Measurements from ENCODE around the gene NDOR1.

NDOR1 gene

DNA sequence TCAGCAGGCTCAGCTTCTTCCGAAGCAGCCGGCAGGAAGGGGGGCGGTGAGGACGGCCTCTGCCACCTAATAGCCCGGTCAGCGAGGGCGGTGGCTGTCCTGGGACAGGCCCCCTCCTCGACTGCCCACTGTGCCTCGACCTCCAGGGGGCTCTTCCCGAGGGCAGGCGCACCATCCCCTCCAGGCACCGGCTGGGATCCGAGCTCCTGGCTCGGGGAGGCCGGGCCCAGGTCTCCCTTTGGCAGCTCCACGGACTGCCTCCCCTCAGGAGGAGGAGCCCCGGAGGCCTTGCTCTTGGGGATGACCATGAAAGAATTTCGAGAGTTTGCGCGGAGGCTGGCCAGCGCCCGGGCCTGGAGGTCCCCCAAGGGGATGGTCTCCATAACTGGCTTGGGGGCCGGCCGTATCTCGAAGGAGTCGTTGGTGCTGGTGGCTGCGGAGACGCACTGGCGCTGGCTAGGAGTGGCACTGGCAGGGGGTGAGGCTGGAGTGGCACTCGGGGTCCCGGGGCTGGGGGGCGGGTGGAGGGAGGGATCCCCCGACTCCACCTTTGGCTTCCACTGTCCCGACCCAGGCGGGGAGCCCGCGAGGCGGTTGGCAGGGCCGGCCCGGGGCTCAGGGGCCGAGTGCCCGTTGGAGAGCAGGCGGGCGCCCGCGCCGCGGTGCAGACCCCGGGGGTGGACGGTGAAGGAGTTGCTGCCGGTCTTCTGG lies 5.9 kb upstream of the NDOR1 start:
- DNase-seq: no peak

DNA sequence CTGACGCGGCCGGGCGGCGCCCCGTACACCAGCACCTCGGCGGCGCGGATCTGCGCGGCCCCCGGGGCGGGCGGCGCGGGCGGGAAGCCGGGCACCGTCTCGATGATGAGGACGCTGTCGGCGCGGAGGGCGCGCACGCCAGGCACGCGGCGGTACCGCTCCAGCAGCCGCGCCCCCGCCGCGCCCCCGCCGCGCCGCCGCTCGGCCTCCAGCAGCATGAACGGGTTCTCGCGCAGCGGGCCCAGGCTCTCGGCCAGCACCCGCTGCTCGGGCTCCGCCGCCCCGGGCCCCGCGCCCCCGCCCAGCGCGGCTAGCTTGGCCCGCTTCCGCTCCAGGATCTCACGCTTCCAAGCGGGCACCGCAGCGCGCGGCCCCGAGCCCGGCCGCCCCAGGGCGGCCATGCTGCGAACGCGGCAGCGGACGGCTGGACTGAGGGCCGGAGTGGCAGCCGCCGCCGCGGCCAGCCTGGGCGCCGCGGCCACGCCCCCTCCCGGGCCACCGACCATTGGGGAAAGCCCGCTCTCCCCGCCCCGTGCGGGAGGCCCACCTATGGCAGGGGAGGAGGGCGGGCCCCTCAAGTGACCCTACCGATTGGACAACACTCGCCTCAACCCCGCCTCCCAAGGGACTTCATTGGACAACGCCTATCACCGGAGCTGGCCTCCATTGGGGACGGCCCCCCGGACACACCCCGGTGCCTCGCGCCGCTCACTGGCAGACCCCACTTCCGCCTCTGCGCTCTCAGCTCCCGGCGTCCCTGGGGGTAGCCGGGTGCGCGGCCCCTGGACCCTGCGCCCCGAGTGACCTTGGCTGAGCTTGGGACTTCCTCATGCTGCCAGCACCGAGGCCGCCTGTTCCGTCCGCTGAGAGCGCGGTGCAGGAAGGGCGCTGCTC lies 4.9 kb upstream of the NDOR1 start, which contains the start of gene TPRN:
Gene TPRN (minus strand): TSS at position 431 of the 894 bp plus-strand sequence. CDS start 30 bp downstream, at position 401.
- DNase-seq: peak; percentile 99

DNA sequence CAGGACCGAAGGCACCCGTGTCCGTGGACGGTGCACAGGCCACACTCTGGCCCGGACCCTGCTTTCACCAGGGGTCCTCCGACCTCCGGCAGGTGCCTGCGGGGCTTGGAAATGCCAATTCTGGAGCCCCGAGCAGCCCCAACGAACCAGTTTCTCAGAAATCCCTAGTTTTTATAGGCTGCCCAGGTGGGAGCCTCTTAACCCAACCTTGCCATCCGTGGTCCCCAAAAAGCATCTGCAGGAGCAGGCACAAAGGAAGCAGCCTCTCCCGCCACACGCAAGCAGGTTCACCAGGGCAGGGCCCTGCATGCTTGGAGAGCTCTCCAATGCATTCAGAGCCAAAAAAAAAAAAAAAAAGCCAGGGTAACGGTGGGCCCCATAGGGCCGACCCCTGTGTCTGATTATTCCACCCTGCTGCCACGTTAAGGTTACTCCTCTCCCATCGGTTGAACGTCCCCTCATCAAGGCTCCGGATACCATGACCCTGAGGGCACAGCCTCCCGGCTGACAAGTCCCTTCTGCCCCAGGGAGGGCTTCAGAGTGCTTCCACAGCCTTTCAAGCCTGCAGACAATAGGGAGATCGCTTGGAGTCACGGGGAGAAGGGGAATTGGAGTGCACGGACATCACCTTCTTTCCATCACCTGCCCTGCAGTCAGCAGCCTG lies 4.2 kb upstream of the NDOR1 start:
- DNase-seq: no peak

DNA sequence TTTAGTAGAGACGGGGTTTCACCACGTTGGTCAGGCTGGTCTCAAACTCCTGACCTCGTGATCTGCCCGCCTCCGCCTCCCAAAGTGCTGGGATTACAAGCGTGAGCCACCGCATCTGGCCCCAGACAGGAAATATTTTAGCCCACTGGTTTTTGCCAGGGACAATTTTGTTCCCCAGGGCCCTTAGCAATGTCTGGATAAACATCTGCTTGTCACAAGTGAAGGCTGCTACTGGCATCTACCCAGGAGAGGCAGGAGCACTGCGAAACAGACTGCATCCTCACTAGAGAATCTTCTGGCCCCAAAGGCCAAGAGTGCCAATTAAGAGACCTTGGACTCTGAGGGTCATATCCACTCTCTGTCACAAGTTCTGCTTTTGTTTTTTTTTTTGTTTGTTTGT lies 2.5 kb upstream of the NDOR1 start:
- DNase-seq: no peak

DNA sequence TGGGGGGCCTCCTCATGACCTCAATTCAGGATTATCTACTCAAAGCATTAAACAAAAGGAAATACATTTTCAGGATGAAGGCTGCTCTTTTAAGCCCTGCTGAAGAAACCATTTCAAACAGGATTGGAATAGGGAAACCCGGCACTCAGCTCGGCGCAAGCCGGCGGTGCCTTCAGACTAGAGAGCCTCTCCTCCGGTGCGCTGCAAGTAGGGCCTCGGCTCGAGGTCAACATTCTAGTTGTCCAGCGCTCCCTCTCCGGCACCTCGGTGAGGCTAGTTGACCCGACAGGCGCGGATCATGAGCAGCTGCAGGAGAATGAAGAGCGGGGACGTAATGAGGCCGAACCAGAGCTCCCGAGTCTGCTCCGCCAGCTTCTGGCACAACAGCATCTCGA lies 772 bp upstream of the NDOR1 start:
- DNase-seq: no peak

DNA sequence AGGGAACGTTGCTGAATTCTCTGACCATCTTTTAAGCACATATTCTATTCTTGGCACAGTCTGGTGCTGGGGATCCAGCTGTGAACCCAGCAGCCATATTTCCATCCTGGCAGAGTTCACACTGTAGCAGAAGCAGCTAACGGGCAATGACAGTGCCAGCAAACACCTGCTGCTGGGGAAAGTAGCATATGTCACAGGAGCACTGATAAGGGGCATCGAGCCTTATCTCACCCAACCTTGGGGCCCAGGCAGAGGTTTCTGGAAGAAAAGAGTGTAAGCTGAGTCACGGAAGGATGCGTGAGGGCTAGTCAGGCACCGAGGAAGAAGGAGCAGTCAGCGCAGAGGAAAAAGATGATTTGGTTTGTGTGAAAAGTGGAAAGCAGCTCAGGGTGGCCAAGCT lies 1.1 kb downstream of the NDOR1 start:
- DNase-seq: no peak

DNA sequence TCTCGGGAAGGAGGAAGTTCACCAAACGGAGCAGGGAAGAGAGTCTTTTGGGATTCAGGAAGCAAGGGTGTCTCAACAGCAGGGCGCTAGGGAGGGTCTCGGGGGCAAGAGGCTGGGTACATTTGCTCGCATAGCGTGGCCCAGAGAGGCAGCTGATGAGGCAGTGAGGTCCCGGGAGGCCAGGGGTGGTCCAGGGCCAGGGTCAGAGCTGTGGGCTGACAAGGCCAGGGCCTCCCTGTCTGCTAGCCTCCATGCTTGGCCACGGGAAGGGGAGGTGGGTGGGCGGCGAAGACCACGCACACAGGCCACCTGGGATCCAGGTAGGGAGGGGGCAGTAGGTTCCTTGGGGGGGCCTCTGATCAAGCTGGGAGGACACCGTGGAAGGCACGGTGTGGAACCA lies 6.0 kb downstream of the NDOR1 start:
- DNase-seq: no peak

DNA sequence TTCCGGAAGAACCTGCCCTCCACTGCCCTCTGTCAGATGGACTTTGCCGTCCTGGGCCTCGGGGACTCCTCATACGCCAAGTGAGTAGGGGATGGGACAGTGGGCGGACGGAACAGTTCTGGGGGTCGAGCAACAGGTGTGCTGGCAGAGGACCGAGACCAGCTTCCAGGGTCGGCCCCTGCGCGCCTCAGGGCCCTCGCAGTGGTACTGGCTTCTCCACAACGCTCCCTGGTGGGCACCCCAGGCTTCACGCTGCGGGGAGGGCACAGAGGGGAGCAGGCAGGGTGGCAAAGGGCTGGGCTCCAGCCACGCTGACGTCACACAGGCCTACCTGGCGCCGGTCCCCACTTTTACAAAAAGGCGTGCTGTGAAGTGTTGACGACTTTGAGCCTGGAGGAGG lies 7.0 kb downstream of the NDOR1 start:
- no peak for DNase-seq

DNA sequence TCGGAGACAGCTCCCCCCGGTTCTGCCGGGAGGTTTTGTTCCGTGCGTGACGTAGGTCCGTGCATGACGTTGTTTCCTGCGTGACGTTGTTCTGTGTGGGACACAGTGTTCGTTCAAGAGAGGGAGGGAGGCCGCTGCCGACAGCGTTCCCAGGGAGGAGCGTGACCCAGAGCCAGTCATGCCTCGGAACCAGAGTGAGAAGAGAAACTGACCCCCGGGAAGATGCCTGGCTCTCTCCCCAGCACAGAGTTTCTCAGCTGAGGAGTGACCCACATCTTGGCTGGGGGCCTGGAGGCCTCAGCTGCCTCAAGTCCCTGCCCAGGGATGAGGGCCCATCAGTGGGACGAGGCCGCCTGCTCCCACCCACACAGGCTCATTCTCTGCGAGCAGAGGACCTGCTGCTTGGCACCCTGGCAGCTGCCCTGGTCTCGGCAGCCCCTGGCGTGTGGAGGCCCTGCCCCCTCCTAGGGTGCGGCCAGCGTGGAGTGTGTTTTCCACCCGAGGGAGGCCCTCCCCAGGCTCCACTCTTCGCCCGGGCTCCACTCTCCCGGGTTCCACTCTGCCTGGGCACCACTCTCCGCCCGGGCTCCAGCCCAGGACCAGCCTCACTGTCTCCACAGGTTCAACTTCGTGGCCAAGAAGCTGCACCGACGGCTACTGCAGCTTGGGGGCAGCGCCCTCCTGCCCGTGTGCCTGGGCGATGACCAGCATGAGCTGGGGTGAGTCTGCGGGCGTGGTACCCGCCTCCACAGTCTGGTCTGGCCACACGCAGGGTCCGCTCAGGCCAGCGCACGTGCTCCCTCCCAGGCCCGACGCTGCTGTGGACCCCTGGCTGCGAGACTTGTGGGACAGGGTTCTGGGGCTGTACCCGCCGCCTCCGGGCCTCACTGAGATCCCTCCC lies 7.9 kb downstream of the NDOR1 start:
- DNase-seq: no peak

DNA sequence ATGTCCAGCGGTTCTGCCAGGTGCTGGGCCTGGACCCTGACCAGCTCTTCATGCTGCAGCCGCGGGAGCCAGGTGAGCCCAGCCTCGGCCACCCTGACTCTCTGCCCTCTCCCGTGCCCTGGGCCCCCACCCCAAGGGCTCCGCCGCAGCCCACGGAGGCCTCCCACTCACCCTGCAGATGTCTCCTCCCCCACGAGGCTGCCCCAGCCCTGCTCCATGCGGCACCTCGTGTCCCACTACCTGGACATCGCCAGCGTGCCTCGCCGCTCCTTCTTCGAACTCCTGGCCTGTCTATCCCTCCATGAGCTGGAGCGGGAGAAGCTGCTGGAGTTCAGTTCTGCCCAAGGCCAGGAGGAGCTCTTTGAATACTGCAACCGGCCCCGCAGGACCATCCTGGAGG lies 9.1 kb downstream of the NDOR1 start:
- no peak for DNase-seq

DNA sequence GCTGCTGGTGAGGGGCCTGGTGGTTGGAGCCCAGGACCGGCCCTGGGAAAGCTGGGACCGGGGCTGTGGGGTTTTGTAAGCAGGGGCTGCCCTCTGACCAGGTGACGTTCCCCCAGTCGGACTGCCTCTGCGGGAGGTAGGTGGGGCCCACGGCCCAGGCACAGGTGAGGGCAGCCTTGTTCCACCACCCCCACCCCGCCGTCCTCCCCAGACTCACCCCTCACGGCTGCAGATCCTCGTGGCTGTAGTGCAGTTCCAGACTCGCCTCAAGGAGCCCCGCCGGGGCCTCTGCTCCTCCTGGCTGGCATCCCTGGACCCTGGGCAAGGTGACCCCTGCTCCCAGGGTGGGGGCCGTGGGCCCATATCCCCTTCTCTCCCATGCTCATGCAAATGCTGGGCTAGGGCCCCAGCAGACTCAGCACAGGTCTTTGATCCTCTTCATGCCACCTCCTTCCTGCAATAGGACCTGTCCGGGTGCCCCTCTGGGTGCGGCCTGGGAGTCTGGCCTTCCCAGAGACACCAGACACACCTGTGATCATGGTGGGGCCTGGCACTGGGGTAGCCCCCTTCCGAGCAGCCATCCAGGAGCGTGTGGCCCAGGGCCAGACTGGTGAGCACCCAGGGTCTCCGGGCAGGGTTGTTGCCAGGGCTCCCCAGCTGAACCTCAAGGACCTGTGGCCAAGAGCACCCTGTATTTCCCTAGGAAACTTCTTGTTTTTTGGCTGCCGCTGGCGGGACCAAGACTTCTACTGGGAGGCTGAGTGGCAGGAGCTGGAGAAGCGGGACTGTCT lies 9.9 kb downstream of the NDOR1 start:
- no peak for DNase-seq

DNA sequence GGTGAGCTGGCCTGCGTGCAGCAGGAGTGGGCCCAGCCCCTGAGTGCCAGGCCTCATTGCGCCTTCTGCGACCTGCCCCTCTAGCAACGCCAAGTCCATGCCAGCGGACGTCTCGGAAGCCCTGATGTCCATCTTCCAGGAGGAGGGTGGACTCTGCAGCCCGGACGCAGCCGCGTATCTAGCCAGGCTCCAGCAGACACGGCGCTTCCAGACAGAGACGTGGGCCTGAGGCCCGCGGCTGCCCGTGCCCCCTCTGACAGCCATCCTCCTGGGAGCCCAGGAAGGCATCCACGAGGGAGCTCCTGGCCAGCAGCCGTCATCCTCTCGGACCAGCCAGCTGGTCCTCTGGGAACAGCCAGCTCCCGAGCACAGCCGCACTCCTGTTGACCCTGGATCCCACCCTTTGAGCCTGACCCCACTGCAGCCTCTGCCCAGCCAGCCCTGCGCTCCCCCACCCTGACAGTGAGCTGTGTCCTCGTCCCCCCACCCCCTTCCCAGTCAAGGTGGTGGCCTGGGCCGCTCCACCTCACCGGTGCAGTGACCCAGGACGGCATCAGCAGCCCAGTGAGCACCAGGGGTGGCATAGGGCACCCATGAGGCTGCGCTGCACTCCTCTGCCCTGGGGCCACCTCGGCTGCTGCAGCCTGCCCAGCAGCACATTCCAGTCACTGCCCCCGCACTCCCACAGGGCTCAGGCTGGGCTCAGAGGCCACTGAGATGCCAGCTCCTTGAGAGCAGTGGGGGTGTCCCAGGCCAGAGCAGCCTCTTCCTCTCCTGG lies 10.9 kb downstream of the NDOR1 start:
- no peak for DNase-seq

DNA sequence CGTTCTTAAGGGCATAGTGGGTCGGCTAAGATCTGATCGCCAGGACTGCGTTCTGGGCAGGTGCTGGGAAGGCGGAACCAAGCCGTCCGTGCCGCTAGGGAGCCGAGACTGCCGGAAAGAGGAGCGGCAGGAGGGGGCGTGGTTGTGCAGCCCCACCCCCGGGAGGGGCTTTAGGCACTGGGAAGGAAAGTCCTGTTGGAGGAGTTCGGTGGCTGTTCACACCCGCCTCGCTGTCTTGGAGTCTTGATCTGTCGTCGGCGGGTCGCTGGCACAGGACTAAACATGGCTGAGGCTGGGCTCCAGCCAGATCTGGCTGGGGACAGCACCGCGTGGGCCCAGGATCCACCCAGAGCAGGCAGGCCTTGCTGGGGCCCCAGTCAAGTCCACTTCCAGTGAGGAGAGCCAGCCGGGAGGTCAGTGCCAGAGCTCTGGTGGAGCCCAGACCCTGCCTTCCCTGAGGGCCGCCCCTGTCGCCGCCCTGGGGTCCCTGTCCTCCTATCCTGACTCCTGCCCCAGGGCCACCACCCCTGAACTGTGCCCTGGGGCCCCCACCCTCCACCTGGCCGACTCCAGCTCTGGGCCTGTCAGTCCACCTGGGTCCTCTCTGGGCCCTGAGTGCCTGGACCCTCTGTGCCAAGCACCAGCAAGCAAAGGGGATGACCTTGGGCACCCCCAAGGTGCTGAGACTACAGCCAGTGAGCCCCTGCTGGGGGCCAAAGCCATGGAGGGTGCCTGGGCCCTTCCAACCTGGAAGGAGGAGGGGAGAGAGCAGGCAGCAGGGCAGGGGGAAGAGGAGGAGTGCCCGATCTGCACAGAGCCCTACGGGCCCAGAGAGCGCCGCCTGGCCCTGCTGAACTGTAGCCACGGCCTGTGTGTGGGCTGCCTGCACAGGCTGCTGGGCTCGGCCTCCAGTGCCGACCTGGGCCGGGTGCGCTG lies 12.0 kb downstream of the NDOR1 start:
- no peak for DNase-seq

DNA sequence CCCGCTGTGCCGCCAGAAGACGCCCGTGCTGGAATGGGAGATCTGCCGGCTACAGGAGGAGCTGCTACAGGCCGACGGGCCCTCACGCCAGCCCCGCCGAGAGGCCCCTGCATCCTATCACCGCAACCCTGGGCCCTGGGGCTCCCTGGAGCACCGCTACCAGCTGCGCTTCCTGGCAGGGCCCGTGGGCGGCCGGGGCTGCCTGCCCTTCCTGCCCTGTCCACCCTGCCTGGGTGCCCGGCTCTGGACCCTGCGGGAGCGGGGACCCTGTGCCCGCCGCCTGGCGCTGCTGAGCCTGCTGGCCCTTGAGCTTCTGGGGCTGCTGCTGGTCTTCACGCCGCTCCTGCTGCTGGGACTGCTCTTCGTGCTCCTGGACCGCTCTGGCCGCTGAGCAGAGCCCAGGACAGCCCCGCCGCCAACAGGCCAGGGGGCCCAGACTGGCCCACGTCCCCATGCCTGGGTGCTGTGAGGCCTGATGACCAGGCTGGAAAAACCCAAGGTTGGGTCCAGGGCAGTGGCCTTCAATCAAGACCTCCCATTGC lies 12.8 kb downstream of the NDOR1 start:
- no peak for DNase-seq

DNA sequence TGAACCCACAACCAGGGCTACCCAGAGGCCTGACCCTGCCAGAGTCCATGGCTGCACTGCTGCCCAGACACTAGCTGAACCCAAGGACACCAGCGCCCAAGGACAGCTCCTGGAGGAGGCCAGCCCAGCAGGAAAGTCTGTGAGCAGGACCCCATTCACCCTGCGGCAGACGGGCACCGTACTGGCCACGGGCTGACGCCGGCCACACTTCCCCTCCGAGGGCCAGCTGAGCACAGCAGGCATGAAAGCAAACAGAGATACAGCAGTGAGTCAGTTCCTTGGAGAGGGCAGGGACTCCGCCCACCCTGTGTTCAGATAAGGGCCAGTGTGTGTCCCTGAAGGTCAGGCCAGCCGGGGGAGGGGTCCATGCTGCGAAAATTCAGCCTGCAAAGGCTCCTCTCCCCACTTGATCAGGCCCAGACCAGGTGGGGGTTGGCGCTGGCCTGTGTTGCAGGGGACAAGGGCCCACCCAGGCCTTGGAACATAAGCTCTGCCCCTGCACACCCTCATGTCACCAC lies 13.3 kb downstream of the NDOR1 start:
- no peak for DNase-seq

DNA sequence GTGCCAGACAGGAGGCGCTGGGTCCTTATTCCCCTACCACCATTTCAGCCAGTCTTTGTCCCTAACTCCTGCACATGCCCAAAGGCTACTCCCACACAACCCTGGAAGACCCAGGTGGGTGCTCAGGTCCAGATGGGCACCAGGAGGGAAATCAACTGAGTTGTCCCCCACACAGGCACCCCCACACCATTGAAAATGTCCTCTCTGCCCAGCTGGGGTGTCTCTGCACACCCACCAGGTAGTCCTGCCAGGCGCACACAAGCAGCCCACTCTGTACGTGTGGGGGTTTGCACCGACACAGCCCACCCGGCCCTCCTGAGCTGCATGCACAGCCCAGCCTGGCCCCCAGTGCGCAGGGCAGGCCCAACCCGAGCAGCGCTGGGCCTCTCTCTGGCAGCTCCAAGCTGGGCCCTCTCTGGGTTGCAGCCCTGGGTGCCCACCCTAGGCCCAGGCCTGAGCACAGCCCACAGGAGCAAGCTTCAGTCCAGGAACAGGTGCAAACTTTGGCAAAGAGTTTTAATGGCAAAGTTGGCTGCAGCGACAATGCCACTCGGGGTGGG lies 14.3 kb downstream of the NDOR1 start:
- no peak for DNase-seq

DNA sequence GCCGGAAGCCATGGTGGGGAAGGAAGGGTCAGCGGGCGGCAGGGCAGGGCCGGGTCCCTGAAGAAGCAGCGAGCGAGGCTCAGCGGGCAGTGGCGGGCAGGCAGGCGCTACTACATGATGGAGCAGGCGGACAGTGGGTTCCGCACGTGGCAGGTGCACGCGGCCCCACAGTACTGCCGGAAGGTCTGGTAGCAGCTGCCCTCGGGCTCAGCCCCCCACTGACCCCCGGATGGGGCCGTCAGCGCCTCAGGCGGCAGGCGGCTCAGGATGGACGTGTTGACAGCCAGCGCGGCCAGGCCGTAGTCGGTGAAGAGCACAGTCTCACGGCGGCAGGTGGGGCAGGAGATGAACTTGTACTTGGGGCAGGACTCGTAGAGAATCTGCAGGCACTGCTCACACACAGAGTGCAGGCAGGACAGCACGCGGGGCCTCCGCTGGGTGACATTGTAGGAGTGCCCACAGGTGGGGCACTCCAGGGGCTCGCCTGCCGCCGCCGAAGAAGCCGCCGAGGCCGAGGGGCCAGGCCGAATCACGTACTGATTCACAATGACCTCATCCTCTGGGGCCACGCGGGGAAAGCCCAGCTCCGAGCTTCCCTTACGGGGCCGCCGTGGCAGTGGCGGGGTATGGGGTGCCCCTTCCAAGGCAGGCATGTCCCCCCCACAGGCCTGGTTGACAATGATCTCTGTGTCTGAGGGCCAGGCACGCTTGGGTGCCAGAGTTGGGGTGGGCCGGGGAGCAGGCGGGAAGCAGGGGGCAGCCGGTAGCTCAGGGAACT lies 15.0 kb downstream of the NDOR1 start:
- DNase-seq: no peak

DNA sequence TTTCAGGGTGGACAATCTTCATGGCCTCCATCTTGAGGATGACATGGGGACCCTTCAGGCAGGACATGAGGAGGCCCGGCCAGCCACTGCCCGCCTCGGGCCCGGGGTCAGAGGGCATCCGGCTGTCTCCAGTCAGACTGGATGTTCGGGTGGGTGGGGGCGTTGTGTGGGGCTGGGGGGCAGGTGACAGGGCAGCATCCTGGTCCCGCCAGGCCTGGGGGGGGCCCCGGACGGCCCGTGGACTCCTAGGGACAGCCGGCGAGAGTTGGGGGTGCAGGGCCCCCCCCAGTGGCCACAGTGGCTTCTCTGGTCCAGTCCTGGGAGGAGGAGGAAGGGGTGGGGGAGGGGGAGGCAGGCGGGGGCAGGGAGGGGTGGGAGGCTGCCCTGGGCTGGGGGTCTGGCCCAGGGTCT lies 15.6 kb downstream of the NDOR1 start:
- no peak for DNase-seq
